22Rv1 (cell line): Measurements from ENCODE around the gene ERN2.

ENCODE experiments used
- ZFX ChIP-seq: fragments of 450-650 bp; IDR thresholded peaks from 2 replicates; pipeline ENCODE4 v1.6.1; 2017; ENCODE audit warnings: antibody characterized with exemption, borderline replicate concordance
- TF ChIP-seq, protein P1 (sequence below): fragments of 450-650 bp; IDR thresholded peaks from 2 replicates; pipeline ENCODE4 v1.5.1; 2017; ENCODE audit warnings: mild to moderate bottlenecking

- TF ChIP-seq, protein P1, sequence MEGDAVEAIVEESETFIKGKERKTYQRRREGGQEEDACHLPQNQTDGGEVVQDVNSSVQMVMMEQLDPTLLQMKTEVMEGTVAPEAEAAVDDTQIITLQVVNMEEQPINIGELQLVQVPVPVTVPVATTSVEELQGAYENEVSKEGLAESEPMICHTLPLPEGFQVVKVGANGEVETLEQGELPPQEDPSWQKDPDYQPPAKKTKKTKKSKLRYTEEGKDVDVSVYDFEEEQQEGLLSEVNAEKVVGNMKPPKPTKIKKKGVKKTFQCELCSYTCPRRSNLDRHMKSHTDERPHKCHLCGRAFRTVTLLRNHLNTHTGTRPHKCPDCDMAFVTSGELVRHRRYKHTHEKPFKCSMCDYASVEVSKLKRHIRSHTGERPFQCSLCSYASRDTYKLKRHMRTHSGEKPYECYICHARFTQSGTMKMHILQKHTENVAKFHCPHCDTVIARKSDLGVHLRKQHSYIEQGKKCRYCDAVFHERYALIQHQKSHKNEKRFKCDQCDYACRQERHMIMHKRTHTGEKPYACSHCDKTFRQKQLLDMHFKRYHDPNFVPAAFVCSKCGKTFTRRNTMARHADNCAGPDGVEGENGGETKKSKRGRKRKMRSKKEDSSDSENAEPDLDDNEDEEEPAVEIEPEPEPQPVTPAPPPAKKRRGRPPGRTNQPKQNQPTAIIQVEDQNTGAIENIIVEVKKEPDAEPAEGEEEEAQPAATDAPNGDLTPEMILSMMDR: no peak
- TF ChIP-seq ZFX: no peak
Measured at GRCh38 chr16:23689442-23690187, 23.4 kb downstream of the ERN2 start.
